ENCODE results near the gene SAC3D1.

DNA sequence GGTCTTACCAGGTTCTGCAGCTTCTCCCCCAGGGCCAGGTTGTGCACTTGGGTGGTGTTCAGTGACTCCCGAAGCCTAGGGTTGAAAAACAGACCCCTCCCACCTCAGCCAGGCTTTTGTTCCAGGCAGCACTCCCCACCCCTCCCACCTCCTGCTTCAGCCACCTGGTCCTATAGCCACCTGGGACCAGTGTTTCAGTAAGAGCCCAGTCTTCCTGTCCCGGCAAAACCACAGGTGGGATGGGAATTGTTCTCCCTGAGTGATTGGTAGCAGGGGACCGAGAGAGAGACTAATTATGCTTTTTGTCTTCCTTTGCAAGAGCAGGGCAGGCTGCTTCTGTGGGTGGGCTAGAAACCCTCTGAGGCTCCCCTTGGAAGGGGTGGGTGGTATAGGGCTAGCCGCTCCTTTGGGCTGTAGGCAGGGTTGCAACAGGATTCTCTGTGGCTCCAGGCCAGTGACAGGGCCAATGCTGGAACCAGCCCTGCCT lies 25.8 kb downstream of the SAC3D1 start:
- TF ChIP-seq EZH2 (IDR thresholded peaks at IDR 0.05; ENCODE audit: insufficient read depth, poor library complexity, severe bottlenecking) (no peak), EZH2phosphoT487 (IDR thresholded peaks at IDR 0.05; ENCODE audit: insufficient read depth, low read depth) (no peak)
